Lower leg skin (tissue), 3 donors: ENCODE results near the gene S1PR4.

Source experiments
- CTCF ChIP-seq, 3 donors: fragments of 450-650 bp; IDR thresholded peaks; one replicate each; pipeline ENCODE4 v1.5.1; 2016; ENCODE audit warnings: antibody characterized with exemption in 3 of 3, mild to moderate bottlenecking in 3 of 3, moderate library complexity in 2 of 3
- POLR2A ChIP-seq, 2 donors: fragments of 450-650 bp; IDR thresholded peaks; one replicate each; pipeline ENCODE4 v1.6.1; 2016 to 2017; ENCODE audit warnings: antibody characterized with exemption in 2 of 2, mild to moderate bottlenecking in 1 of 2, moderate library complexity in 1 of 2

DNA sequence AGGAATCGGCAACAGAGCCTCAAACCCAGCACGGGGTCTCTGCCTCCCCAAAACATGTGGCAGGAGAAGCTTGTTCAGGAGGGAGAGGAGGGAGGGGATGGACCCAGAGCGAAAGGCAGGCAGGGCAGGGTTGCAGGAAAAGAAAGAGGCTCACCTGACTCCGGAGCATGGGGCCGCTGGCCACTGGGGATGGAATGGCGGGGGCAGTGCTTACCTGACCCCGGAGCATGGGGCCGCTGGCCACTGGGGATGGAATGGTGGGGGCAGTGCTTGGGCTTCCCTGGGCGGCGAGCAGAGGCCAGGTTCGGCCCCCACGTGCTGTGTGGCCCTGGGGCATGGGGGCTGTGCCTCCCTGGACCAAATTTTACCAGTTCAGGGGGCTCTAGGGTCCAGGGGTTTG, 32.6 kb downstream of the S1PR4 start:
- TF ChIP-seq CTCF (IDR thresholded peaks at IDR 0.05), result no peak
- no peak for TF ChIP-seq POLR2A (IDR thresholded peaks at IDR 0.05)
